ENCODE data around the gene TAS2R41. TPM values are rescaled to one million over a fixed set of nuclear protein-coding genes. Genes with fewer than 3 reads are reported as not detected.

Gene TAS2R41
- total RNA-seq, 6 experiments from 2014 or later, result not detected

GRCh38 chr7:143493751-143494150 lies 16.1 kb downstream of the TAS2R41 start:
- no peaks in the 10 kb centered on the region for H3K36me3 Mint-ChIP-seq (ENCODE audit: low read depth)
- no peaks in the 10 kb centered on the region for H3K9me3 Mint-ChIP-seq
- no peaks in the 10 kb centered on the region; the same call in 1 of the 2 replicates for H3K27me3 Mint-ChIP-seq (ENCODE audit: insufficient read depth)
- no peak for TF ChIP-seq CTCF (IDR thresholded peaks at IDR 0.05)
- peak overlapping the region; percentile 85 for H3K27ac Mint-ChIP-seq
- DNase-seq, result no peak
- peaks cover 62% of the 10 kb centered on the region for H3K4me1 Mint-ChIP-seq (ENCODE audit: low read depth)
- H3K4me3 Mint-ChIP-seq, result peak overlapping the region; percentile 20

- peaks cover 68% of the 10 kb centered on the region for H3K4me1 Mint-ChIP-seq (ENCODE audit: low read depth)
- no peaks in the 10 kb centered on the region for H3K36me3 Mint-ChIP-seq (ENCODE audit: low read depth)
- DNase-seq, result no peak
- no peak overlapping the region for H3K4me3 Mint-ChIP-seq
- no peaks in the 10 kb centered on the region for H3K9me3 Mint-ChIP-seq
- H3K27ac Mint-ChIP-seq, result peak overlapping the region; percentile 85
- peak; percentile 69 for TF ChIP-seq CTCF (IDR thresholded peaks at IDR 0.05)
- H3K27me3 Mint-ChIP-seq (ENCODE audit: insufficient read depth), result no peaks in the 10 kb centered on the region; the same call in 1 of the 2 replicates
Measured at GRCh38 chr7:143494622-143495021, 16.9 kb downstream of the TAS2R41 start.

- Mint-ChIP-seq H3K27me3 (ENCODE audit: insufficient read depth) (no peaks in the 10 kb centered on the region; the same call in 1 of the 2 replicates), H3K9me3 (no peaks in the 10 kb centered on the region), H3K36me3 (ENCODE audit: low read depth) (no peaks in the 10 kb centered on the region), H3K4me3 (no peak overlapping the region), H3K27ac (no peak overlapping the region), H3K4me1 (ENCODE audit: low read depth) (peaks cover 74% of the 10 kb centered on the region)
- DNase-seq, result no peak
- no peak for TF ChIP-seq CTCF (IDR thresholded peaks at IDR 0.05)
Measured at GRCh38 chr7:143495851-143496250, 18.2 kb downstream of the TAS2R41 start.

GRCh38 chr7:143496263-143496662 lies 18.6 kb downstream of the TAS2R41 start:
- no peak for DNase-seq
- TF ChIP-seq CTCF (IDR thresholded peaks at IDR 0.05), result no peak
- H3K4me1 Mint-ChIP-seq (ENCODE audit: low read depth), result peaks cover 74% of the 10 kb centered on the region
- H3K27me3 Mint-ChIP-seq (ENCODE audit: insufficient read depth), result no peaks in the 10 kb centered on the region; the same call in 1 of the 2 replicates
- H3K36me3 Mint-ChIP-seq (ENCODE audit: low read depth), result no peaks in the 10 kb centered on the region
- no peak overlapping the region for H3K27ac Mint-ChIP-seq
- no peak overlapping the region for H3K4me3 Mint-ChIP-seq
- no peaks in the 10 kb centered on the region for H3K9me3 Mint-ChIP-seq

- TF ChIP-seq CTCF (IDR thresholded peaks at IDR 0.05), result no peak
- H3K36me3 Mint-ChIP-seq (ENCODE audit: low read depth), result no peaks in the 10 kb centered on the region
Measured at GRCh38 chr7:143497008-143497795, 19.5 kb downstream of the TAS2R41 start.

More at GRCh38 chr7:143497008-143497795, 19.5 kb downstream of the TAS2R41 start:
- no peak overlapping the region for H3K4me3 Mint-ChIP-seq
- H3K27ac Mint-ChIP-seq, result no peak overlapping the region
- no peak for DNase-seq
- H3K4me1 Mint-ChIP-seq (ENCODE audit: low read depth), result peaks cover 74% of the 10 kb centered on the region
- no peaks in the 10 kb centered on the region for H3K27me3 Mint-ChIP-seq (ENCODE audit: insufficient read depth)
- no peaks in the 10 kb centered on the region for H3K9me3 Mint-ChIP-seq
